Effector CD4-positive, alpha-beta T cell (primary cell): ENCODE results near the gene BCAS3.
"Not testable (repeated sequence)": the region's sequence is repeated elsewhere in the genome, so short reads cannot be mapped to it uniquely, and the experiment has no call there.

Experiments
- DNase-seq: peaks from one replicate; pipeline ENCODE4 v3.0.0-alpha.2; 2020
- total RNA-seq: gene quantifications from one replicate; lab custom pipeline; 2026; lab: John Stamatoyannopoulos, UW

The BCAS3 gene
- total RNA-seq: 33.2 reads per million, percentile 59 among the genes with 10 or more reads in this experiment

DNA sequence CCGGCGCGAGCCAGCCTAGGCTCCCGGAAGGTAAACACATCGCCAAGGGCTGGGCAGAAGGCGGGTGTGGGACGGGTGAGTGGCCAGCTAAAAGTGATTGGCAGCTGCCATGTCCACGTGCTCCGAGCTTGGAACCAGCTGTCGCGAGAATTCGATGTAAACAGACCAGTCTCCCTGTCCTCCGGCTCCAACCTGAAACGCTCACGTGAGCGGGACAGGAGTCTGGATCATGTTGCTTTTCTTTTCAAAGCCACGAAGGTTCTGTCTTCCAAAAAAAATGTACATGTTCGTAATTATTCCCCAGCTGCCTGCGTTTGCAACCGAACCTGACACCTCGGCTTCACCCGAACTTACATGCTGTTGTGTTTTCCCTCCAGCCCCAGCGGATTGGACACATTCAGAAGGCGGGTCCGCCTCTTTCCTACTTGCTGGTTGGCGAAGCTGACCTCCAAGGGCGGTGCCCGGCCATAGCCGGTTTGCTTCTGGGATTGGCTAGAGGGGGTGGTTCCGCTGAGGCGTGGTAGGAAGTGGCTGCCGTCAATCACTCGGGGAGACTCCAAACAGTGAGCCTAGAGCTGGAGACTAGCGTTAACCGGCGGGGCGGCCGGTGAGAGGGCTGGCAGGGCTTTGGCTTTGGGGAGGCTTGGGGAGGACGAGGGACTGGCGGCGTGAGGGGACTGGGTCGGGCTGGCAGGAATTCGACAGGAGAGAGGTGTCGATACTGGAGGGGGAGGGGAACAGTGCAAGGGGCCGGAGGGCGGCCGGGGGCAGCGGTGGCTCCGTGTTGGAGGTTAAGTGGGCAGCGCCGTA is at the start of gene BCAS3:
TSS of gene BCAS3 (plus strand) at position 544 of the 810 bp plus-strand sequence.
- peak; percentile 96 for DNase-seq

DNA sequence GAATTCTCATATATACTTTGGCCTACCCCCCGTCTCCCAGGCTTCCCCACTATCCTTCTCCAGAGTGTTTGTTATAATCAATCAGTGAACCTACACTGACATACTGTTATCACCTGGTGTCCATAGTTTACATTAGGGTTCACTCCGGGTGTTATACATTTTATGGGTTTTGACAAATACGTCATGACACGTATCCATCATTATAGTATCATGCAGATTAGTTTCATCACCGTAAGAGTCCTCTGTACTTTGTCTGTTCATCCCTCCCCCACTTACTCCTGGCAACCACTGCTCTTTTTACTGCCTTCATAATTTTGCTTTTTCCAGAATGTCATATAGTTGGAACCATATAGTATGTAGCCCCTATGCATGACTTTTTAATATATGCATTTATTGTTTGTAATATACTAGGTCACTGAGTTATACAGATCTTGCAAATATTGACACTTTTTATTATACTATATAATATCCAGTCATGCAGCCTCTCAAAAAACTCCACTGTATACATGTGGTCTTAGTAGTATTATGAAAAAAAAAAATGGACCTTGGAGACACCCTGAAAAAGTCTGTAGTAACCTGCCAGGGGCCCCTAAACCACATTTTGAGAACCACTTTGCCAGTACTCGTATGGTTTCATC is 49.3 kb upstream of the BCAS3 start:
- DNase-seq: no peak

DNA sequence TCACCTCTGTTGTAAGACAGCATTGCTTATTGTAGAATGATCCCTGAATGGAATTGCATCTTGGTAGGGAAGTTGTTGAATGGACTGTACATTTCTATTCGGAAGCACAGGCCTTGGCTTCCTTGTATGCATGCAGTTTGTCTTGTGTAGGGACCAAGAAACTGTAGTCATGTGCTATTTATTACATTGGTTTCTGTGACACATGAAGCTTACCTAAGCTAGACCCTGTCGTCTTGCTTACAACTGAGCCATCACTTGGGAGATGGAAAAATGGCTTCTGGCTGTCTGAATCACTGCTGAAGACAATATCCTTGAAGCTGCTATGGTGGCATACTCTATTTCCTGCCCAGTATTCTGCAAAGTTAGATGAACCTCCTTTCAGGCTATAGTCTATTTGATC is 48.5 kb upstream of the BCAS3 start:
- DNase-seq: no peak

DNA sequence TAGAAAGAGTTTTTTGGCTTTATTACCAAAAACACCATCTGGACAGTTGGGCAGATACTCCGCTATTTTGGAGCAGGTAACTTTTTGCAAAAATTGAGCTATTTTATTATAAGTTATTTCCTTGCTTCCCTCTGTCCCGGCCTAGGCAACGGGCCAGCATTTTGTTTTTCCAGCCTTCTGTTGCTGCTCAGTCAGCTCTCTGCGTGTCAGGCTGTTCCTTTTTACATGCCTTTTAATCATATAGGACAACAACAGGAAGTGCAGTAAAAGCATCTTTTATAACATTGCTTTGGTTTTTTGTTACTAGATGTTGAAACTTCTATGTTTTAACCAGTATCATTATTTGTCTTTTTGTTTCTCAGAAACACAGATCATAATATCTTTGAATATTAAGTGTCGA is 47.3 kb upstream of the BCAS3 start:
- no peak for DNase-seq

DNA sequence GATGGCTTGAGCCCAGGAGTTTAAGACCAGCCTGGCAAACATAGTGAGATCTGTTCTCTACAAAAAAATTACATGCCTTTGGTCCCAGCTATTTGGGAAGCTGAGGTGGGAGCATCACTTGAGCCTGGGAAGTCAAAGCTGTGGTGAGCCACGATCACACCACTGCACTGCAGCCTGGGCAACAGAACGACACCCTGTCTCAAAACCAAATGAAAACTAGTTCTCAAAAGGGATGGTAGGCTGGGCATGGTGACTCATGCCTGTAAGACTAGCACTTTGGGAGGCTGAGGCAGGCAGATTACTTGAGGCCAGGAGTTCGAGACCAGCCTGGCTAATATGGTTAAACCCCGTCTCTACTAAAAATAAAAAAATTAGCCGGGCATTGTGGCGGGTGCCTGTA is 46.5 kb upstream of the BCAS3 start:
- DNase-seq: no peak

DNA sequence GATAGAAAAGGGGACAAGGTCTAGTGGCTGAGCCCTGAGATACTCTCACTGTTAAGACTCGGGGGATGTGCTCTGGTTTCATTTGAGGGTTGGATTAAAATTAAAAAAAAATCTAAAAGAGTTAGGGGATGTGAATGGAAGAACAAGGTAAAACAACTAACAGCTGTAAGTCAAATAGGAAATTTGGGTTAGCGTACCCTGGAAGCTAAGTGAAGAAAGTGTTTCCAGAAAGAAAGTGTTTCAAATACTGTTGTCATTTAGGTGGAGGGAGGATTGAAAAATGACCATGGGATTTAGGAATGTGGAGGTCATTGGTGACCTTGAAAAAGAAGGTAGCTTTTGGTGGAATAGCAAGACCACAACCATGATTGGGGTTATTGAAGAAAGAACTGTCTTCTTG is 40.0 kb upstream of the BCAS3 start:
- no peak for DNase-seq

DNA sequence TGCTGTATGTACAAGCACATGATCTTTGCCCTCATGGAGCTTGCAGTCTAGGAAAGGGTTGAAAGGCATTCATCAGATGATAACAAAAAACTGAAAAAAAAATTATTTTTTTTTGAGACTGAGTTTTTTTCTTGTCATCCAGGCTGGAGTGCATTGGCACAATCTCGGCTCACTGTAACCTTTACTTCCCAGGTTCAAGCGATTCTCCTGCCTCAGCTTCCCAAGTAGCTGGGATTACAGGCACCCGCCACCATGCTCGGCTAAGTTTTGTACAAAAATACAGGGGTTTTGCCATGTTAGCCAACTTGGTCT is 38.7 kb upstream of the BCAS3 start:
- DNase-seq: no peak

DNA sequence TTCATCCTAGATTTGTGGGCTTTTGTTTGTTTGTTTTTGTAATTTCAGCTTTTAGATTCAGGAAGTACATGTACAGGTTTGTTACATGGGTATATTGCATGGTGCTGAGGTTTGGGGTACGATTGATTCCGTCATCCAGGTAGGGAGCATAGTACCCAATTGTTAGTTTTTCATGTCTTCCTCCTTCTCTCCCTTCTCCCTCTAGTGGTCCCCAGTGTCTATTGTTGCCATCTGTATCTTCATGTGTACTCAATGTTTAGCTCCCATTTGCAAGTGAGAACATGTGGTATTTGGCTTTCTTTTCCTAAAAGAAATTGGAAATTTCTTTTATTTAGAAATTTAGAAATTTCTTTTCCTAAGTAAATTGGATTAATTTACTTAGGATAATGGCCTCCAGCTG is 37.1 kb upstream of the BCAS3 start:
- no peak for DNase-seq

DNA sequence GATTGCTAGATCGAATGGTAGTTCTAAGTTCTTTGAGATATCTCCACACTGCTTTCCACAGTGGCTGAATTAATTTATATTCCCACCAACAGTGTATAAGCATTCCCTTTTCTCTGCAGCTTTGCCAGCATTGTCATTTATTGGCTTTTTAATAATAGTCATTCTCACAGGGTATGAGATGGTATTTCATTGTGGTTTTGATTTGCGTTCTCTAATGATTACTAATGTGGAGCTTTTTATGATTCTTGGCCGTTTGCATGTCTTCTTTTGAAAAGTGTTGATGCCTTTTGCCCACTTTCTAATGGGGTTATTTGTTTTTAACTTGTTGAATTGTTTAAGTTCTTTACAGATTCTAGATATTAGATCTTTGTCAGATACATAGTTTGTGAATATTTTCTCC is 36.5 kb upstream of the BCAS3 start:
- DNase-seq: no peak

DNA sequence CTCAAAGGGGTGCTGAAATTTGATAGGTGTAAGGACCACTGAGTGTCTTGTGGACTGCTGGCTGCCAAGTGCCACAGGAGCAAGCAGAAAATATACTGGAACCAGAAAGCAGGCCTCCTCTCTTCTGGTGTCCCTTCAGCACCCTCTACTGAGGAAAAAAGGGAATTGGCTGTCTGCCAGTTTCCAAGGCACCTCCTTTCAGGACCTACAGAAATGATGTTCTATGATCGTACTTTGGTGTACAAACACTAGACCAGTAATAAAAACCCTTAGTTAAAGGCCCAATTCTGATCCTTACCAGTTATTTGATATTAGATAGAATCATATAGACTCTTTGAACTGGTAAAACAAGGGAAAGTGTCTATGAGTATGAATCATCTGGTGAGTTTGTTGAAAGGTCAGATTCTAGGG is 35.8 kb upstream of the BCAS3 start:
- peak; percentile 41 for DNase-seq

DNA sequence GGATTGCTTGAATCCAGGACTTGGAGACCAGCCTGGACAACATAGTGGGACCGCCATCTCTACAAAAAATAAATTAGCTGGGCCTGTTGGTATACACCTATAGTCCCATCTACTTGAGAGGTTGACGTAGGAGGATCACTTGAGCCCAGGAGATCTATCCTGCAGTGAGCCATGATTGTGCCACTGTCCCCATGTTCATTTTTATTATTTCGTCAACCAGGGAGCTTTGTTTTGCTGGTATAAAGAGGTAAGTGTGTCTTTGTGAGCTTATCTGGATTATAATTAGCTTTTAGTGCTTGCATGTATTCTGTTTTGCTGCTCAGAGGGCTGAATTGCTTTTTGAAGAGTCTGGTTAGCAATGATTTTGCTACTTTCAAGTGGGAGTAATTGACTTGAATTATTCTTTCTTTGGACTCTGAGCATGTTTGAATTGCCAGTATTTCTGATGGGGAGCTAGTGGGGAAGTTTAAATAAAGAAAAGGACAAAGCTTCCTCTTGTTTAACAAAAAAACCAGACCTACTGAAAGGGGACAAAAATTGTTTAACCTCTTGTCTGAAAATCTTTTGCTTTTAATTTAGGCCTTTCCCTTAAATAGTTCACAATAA is 31.6 kb upstream of the BCAS3 start:
- DNase-seq: no peak

DNA sequence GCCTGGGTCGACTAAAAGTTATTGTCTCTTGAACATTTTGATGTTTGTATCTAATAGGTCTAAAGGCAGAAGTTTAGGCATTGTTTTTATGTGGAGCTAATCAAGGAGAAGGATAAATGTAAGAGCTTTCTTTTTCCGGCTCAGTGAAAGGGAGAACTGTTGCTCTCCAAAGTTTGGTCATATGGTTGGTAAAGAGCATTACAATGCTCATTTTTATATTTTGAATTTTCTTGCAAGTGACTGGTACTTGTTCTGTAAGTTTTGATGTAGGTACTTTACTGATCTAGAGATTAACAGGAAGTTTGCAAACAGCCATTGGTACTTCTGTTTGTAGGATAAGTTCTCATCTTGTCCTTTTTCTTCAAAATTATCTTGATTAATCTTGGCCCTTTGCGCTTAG is 30.9 kb upstream of the BCAS3 start:
- no peak for DNase-seq

DNA sequence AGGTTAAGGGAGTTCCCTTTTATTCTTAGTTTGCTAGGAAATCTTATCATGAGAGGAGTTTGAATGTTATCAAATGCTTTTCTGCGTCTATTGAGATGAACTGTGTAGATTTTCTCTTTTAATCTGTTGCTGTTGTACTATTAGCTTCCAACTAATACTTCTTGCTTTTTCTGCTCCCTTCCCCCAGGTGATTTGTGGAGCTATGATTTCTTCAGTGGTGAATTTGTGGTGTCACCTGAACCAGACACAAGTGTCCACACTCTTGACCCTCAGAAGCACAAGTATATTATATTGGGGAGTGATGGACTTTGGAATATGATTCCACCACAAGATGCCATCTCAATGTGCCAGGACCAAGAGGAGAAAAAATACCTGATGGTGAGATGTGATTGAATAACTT is 29.9 kb upstream of the BCAS3 start:
- DNase-seq: no peak

DNA sequence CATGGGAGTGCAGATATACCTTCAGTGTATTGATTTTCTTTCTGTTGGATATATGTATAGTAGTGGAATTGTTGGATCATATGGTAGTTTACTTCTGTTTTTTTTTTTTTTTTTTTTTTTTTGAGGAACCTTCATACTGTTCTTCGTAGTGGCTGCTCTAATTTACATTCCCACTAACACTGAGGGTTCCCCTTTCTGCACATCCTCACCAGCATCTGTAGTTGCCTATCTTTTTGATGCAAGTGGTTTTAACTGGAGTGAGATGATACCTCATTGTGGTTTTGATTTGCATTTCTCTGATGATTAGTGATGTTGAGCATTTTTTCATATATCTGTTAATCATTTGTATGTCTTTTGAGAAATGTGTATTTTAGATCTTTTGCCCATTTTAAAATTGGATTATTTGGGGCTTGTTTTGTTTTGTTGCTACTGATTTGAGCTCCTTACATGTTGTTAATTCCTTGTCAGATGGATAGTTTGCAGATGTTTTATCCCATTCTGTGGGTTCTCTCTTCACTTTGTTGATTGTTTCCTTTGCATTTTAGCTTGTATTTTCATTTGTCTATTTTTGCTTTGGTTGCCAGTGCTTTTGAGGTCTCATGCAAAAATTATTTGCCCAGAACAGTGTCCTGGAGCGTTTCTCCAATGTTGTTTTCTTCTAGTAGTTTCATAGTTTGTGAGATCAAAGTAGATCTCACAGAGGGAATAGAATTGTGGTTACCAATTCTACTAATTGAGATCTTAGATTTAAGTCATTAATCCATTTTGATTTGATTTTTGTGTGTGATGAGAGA is 25.0 kb upstream of the BCAS3 start:
- DNase-seq: no peak

DNA sequence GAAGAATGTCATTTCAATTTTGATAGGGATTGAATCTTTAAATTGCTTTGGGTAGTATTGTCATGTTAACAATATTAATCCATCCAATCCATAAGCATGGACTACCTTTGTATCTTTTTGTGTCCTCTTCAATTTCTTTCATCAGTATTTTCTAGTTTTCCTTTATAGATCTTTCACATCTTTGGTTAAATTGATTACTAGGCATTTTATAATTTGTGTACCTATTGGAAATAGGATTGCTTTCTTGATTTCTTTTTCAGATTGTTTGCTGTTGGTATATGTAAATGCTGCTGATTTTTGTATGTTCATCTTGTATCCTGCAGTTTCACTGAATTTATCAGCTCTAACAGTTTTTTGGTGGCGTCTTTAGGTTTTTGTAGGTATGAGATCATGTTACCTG is 24.1 kb upstream of the BCAS3 start:
- DNase-seq: no peak

DNA sequence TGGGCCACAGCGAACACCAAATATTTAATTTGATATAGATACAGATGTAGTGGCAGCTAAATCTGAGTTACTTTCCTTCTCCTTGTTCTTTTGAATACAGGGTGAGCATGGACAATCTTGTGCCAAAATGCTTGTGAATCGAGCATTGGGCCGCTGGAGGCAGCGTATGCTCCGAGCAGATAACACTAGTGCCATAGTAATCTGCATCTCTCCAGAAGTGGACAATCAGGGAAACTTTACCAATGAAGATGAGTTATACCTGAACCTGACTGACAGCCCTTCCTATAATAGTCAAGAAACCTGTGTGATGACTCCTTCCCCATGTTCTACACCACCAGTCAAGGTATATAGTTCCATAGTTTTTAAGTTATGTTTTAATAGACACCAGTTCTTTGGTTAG is 21.2 kb upstream of the BCAS3 start:
- DNase-seq: no peak

DNA sequence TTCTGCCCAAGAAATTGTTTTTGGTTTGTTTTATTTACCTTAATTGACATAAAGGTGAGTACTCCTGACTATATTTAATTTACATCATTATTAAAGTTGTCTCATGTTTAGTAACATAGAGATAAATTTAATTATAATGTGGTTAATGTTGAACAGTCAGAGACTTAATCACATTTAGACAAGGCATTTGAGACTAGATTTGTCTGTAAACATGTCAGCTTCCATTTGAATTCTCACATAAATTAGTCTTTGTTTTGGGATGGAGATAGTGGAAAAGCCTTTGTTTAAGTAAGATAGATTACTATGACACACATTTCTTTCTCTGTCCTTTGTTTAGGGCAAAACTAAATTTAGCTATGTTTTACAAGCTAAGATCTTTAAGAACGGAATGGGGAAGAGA is 18.5 kb upstream of the BCAS3 start:
- no peak for DNase-seq

DNA sequence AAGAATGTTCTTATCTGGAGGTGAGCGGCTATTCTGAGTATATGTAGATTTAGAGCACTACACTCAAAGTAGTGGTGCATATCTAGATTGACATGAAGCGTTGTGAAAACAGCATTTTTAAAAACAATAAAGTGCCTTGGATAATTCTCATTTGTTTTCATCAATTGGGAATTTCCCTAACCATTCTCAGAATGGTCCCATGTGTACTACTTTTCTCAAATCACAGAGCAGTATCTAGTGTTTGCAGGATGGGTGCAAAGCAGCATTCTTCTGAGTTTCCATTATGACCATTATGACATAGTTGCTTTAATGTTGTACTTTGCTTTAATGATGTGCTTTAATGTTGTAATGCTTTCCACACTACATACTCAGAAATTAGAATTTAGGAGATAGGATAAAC is 16.2 kb upstream of the BCAS3 start:
- DNase-seq: no peak

DNA sequence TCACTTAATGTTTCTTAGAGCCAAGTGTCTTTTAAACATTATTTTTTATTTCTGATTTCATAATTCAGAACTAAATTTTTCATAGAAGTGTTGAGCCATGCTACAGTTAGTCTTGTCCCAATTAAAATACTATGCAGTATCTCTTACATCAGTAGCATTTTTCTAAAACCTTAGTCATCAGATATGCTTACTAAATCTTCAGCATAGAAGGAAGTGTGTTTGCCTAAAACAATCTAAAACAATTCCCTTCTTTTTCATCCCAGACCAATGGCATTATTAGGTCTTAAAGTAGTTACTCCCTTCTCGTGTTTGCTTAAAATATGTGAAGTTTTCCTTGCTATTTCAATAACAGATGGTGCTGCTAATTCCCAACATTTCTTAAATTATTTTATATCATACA is 13.6 kb upstream of the BCAS3 start:
- DNase-seq: no peak

DNA sequence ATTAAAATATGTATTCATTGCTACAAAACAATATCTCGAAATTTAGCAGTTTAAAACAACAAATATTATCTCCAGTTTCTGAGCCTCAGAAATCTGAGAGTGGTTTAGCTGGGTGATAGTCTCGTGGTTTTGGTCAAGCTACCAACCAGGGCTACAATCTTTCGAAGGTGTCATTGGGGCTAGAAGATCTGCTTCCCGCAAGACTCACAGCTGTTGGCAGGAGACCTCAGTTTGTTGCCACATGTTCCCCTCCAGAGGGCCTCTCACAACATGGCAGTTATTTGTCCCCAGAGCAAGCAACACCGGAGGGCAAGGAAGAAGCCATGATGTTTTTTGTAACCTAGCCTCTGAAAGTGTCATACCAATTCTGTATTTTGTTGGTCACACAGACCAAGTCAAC is 12.0 kb upstream of the BCAS3 start:
- no peak for DNase-seq

DNA sequence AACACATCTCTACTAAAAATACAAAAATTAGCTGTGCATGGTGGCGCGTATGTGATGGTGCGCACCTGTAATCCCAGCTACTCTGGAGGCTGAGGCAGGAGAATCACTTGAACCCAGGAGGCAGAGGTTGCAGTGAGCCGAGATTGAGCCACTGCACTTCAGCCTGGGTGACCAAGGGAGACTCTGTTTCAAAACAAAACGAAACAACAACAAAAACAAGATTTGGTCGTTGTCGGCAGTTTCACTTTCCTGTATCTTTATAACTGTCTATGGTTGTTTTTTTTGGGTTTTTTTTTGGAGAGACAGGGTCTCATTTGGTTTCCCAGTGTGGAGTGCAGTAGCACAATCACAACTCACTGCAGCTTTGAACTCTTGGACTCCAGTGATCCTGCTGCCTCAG is 8.9 kb upstream of the BCAS3 start:
- DNase-seq: not testable (repeated sequence)

DNA sequence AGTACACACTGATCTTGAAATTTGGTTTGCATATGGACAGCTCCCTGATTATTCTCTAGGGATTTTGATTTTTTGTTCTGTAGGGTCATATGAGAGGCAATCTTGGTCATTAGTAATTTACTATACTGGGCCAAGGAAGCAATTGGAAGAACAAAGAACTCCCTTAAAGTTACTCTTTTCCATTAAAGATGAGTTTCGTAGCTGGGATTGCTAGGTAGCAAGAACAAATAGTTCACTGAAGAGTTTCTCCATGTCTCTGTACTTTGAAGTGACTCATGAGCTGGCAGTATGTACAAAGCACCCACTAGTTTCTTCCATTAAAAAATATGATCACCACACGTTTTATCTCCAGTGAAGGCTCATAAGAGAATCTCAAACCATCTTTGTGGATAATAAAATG is 6.2 kb upstream of the BCAS3 start:
- no peak for DNase-seq

DNA sequence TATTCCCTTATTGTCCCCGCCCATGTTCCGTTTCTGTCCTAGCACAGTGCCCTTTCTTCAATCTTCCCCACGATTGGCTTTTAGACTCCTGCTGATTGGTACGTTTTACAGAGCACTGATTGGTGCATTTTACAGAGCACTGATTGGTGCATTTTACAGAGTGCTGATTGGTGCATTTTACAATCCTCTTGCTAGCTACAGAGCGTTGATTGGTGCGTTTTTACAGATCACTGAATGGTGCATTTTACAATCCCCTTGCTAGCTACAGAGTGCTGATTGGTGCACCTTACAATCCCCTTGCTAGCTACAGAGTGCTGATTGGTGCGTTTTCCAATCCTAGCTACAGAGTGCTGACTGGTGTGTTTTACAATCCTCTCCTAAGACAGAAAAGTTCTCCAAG is 3.0 kb upstream of the BCAS3 start:
- DNase-seq: not testable (repeated sequence)

DNA sequence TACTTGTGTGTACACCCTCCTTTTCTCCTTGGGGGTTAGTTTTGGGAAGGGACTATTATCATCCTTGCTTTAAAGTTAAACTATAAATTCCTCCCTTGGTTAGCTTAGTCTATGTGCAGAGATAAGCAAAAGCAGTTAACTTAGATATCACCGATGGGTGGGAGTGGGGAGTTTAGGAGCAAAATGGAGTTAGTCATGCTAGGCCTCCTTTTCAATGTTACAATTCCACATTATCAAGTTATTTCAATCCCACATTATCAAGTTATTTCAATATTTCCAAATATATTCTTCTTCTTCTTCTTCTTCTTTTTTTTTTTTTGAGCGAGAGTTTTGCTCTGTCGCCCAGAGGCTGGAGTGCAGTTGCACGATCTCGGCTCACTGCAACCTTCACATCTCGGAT is 1.7 kb upstream of the BCAS3 start:
- DNase-seq: no peak
